ENCODE results near the gene B9D1. TPM values are rescaled to one million over a fixed set of nuclear protein-coding genes. Genes with fewer than 3 reads are reported as not detected.

B9D1 gene
- total RNA-seq, 1 experiment from 2014 or later, result 20.0 TPM

GRCh38 chr17:19299214-19299747, 63.2 kb downstream of the B9D1 start:
- Histone ChIP-seq H3K4me2 (ENCODE audit: low read length) (no peak overlapping the region), H3K36me3 (ENCODE audit: control insufficient read depth in 1 of 2, insufficient read depth in 2 of 2, low read length in 2 of 2) (no peaks in the 10 kb centered on the region; a peak in 1 of 4 replicates), H3K79me2 (ENCODE audit: insufficient read depth, low read length) (peaks cover 42% of the 10 kb centered on the region; the same call in 1 of the 2 replicates), H3K27ac (ENCODE audit: low read depth, low read length) (no peak overlapping the region), H4K20me1 (ENCODE audit: insufficient read depth) (no peaks in the 10 kb centered on the region; the same call in 1 of the 2 replicates), H2AFZ (ENCODE audit: low read depth, low read length, poor library complexity, severe bottlenecking) (no peak overlapping the region), H3K4me1 (ENCODE audit: control insufficient read depth in 1 of 2, insufficient read depth in 2 of 2, low read length in 2 of 2) (peaks cover 0 to 4% of the 10 kb centered on the region in 2 experiments; a peak in 1 of 4 replicates), H3K4me3 (replicated peaks in 1 of 2; ENCODE audit: low read depth in 1 of 2, low read length in 2 of 2) (no peak overlapping the region), H3K9me3 (ENCODE audit: control insufficient read depth in 1 of 2, insufficient read depth in 1 of 2, low read depth in 1 of 2, low read length in 2 of 2) (no peaks in the 10 kb centered on the region), H3K9ac (ENCODE audit: low read length) (no peak overlapping the region), H3K27me3 (ENCODE audit: insufficient read depth, low read length) (no peaks in the 10 kb centered on the region), H3K9me2 (ENCODE audit: insufficient read depth) (no peaks in the 10 kb centered on the region)
- ATAC-seq, result no peak
- no TSS peak for BruUV-seq (replicated peaks)
- intact Hi-C loops (cut with micrococcal nuclease), result no loop called here
- ChIA-PET POLR2A (no interaction called here), CTCF (interaction anchor here (0.5 kb wide), 1 partner anchor 9 kb away, joined by 3 read pairs; no protein-coding TSS in a partner anchor), RAD21 (ENCODE audit: low non-redundant PET in 1 of 2, low total read pairs in 2 of 2, uncharacterized antibody in 2 of 2, unreplicated experiment in 2 of 2) (no interaction called here)
- no peak for DNase-seq (ENCODE audit: low read depth, low spot score)
- no peak for TF ChIP-seq SP1 (IDR thresholded peaks at IDR 0.05; ENCODE audit: low read depth)
- no peak for TF ChIP-seq CTCF (IDR thresholded peaks at IDR 0.05 in 2 of 3, conservative IDR thresholded peaks at IDR 0.05 in 1 of 3; ENCODE audit: borderline replicate concordance in 1 of 3, insufficient read depth in 1 of 3, low read depth in 2 of 3, low read length in 2 of 3)

GRCh38 chr17:19298569-19299213, 63.8 kb downstream of the B9D1 start:
- no TSS peak for BruUV-seq (replicated peaks)
- CTCF ChIA-PET, result no interaction called here
- Histone ChIP-seq H3K9me3 (ENCODE audit: control insufficient read depth in 1 of 2, insufficient read depth in 1 of 2, low read depth in 1 of 2, low read length in 2 of 2) (no peaks in the 10 kb centered on the region), H4K20me1 (ENCODE audit: insufficient read depth) (no peaks in the 10 kb centered on the region; the same call in 1 of the 2 replicates), H3K27me3 (ENCODE audit: insufficient read depth, low read length) (no peaks in the 10 kb centered on the region), H3K4me1 (ENCODE audit: control insufficient read depth in 1 of 2, insufficient read depth in 2 of 2, low read length in 2 of 2) (no peaks in the 10 kb centered on the region), H3K4me2 (ENCODE audit: low read length) (no peak overlapping the region), H3K79me2 (ENCODE audit: insufficient read depth, low read length) (peaks cover 44% of the 10 kb centered on the region; the same call in 1 of the 2 replicates), H3K4me3 (replicated peaks in 1 of 2; ENCODE audit: low read depth in 1 of 2, low read length in 2 of 2) (no peak overlapping the region), H3K9ac (ENCODE audit: low read length) (no peak overlapping the region), H3K9me2 (ENCODE audit: insufficient read depth) (no peaks in the 10 kb centered on the region), H3K27ac (ENCODE audit: low read depth, low read length) (no peak overlapping the region), H2AFZ (ENCODE audit: low read depth, low read length, poor library complexity, severe bottlenecking) (no peak overlapping the region), H3K36me3 (ENCODE audit: control insufficient read depth in 1 of 2, insufficient read depth in 2 of 2, low read length in 2 of 2) (no peaks in the 10 kb centered on the region; a peak in 1 of 4 replicates)
- no peak for ATAC-seq
- RAD21 ChIA-PET (ENCODE audit: low non-redundant PET in 1 of 2, low total read pairs in 2 of 2, uncharacterized antibody in 2 of 2, unreplicated experiment in 2 of 2), result no interaction called here
- POLR2A ChIA-PET, result no interaction called here
- DNase-seq (ENCODE audit: low read depth, low spot score), result no peak
- intact Hi-C loops (cut with micrococcal nuclease), result no loop called here
- no peak for TF ChIP-seq ATF3 (IDR thresholded peaks at IDR 0.05)

Data from HCT116 (cell line).